Naive B cell (primary cell): ENCODE measurements around the gene CYP4A11. TPM values are rescaled to one million over a fixed set of nuclear protein-coding genes. Genes with fewer than 3 reads are reported as not detected.
"Not testable (repeated sequence)": the region's sequence is repeated elsewhere in the genome, so short reads cannot be mapped to it uniquely, and the experiment has no call there.

ENCODE experiments used
- ATAC-seq, 2 donors: fragments of 150-1000 bp; cut with Tn5 transposase; 2 replicates each; pipeline ENCODE4 v1.10.0; 2021; ENCODE audit warnings: low read depth in 2 of 2, mild to moderate bottlenecking in 2 of 2, moderate library complexity in 2 of 2
- DNase-seq: peaks from one replicate; pipeline ENCODE4 v3.0.0; 2022
- H3K27ac Mint-ChIP-seq, 6 donors: one replicate each; pipeline ENCODE4 v1.8.0; 2020 to 2022; ENCODE audit warnings: mild to moderate bottlenecking in 6 of 6, mixed read lengths in 6 of 6, moderate library complexity in 5 of 6, inconsistent platforms in 2 of 6
- H3K27me3 Mint-ChIP-seq, 3 donors: one replicate each; pipeline ENCODE4 v1.8.0; 2021 to 2022; ENCODE audit warnings: mixed read lengths in 3 of 3, mild to moderate bottlenecking in 1 of 3
- H3K36me3 Mint-ChIP-seq, 2 donors: one replicate each; pipeline ENCODE4 v1.8.0; 2020 to 2022; ENCODE audit warnings: mixed read lengths in 2 of 2, inconsistent platforms in 1 of 2, mild to moderate bottlenecking in 1 of 2
- H3K4me1 Mint-ChIP-seq, 3 donors: one replicate each; pipeline ENCODE4 v1.8.0; 2020 to 2022; ENCODE audit warnings: mixed read lengths in 3 of 3, inconsistent platforms in 1 of 3, mild to moderate bottlenecking in 1 of 3, moderate library complexity in 1 of 3
- H3K4me3 Mint-ChIP-seq, 8 donors: one replicate each; pipeline ENCODE4 v1.8.0; 2020 to 2022; ENCODE audit warnings: mild to moderate bottlenecking in 8 of 8, mixed read lengths in 8 of 8, moderate library complexity in 8 of 8, inconsistent platforms in 2 of 8
- H3K9me3 Mint-ChIP-seq, 7 donors: one replicate each; pipeline ENCODE4 v1.8.0; 2020 to 2022; ENCODE audit warnings: mixed read lengths in 7 of 7, mild to moderate bottlenecking in 5 of 7, inconsistent platforms in 2 of 7, moderate library complexity in 1 of 7
- polyA plus RNA-seq, 6 donors: library from polyadenylated mRNA; unstranded; fragments of 300-500 nt; fragmentation: Illumina TruSeq; gene quantifications; one replicate each; pipeline ENCODE4 v1.2.3, GENCODE V29; 2021; ENCODE audit warnings: low read depth in 6 of 6

CYP4A11 gene, protein sequence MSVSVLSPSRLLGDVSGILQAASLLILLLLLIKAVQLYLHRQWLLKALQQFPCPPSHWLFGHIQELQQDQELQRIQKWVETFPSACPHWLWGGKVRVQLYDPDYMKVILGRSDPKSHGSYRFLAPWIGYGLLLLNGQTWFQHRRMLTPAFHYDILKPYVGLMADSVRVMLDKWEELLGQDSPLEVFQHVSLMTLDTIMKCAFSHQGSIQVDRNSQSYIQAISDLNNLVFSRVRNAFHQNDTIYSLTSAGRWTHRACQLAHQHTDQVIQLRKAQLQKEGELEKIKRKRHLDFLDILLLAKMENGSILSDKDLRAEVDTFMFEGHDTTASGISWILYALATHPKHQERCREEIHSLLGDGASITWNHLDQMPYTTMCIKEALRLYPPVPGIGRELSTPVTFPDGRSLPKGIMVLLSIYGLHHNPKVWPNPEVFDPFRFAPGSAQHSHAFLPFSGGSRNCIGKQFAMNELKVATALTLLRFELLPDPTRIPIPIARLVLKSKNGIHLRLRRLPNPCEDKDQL
- polyA plus RNA-seq, result not detected

DNA sequence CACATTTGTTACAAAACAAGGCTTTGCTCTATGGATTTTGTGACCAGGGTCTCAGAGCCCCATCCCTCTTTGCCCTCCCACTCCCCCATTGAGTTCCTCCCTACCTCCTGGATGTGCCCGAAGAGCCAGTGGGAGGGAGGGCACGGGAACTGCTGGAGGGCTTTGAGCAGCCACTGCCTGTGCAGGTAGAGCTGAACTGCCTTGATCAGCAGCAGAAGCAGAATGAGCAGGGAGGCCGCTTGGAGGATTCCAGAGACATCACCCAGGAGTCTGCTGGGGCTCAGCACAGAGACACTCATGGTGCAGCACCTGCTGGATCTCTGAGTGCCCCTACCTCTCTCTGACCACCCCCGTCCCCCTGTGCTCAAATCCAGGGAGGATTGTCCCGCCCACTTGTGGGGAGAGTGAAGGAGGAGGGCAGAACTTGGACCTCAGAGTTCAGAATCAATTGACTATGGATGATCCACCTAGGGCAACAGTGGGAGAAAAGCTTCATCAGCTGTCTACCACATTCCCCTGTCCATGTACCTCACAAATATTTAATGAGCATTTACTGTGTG, at the start of gene CYP4A11:
CYP4A11 (minus strand) TSS at position 342 of the 560 bp plus-strand sequence; CDS start at position 299, 43 bp downstream.
- no peaks in the 10 kb centered on the region for H3K36me3 Mint-ChIP-seq
- no peak within 1 kb of the TSS for H3K27ac Mint-ChIP-seq

DNA sequence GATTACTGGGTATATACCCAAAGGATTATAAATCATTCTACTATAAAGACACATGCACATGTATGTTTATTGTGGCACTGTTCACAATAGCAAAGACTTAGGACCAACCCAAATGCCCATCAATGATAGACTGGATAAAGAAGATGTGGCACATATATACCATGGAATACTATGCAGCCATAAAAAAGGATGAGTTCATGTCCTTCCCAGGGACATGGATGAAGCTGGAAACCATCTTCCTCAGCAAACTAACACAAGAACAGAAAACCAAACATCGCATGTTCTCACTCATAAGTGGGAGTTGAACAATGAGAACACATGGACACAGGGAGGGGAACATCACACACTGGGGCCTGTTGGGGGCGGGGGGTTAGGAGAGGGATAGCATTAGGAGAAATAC, 49.3 kb upstream of the CYP4A11 start:
- DNase-seq, H3K4me3 Mint-ChIP-seq, H3K27ac Mint-ChIP-seq, ATAC-seq, H3K36me3 Mint-ChIP-seq, H3K4me1 Mint-ChIP-seq: not testable (repeated sequence)
- peaks cover 3 to 14% (median 4%) of the 10 kb centered on the region in 7 donors for H3K9me3 Mint-ChIP-seq
- peaks cover 0 to 15% (median 6%) of the 10 kb centered on the region in 3 donors for H3K27me3 Mint-ChIP-seq

More for the DNA sequence above, at the start of gene CYP4A11:
- no peak for ATAC-seq
- H3K4me3 Mint-ChIP-seq, result no peak within 1 kb of the TSS
- H3K4me1 Mint-ChIP-seq, result no peaks in the 10 kb centered on the region
- peaks cover 3 to 16% (median 15%) of the 10 kb centered on the region in 3 donors for H3K27me3 Mint-ChIP-seq
- peaks cover 0 to 12% (median 4%) of the 10 kb centered on the region in 7 donors for H3K9me3 Mint-ChIP-seq
- no peak for DNase-seq

DNA sequence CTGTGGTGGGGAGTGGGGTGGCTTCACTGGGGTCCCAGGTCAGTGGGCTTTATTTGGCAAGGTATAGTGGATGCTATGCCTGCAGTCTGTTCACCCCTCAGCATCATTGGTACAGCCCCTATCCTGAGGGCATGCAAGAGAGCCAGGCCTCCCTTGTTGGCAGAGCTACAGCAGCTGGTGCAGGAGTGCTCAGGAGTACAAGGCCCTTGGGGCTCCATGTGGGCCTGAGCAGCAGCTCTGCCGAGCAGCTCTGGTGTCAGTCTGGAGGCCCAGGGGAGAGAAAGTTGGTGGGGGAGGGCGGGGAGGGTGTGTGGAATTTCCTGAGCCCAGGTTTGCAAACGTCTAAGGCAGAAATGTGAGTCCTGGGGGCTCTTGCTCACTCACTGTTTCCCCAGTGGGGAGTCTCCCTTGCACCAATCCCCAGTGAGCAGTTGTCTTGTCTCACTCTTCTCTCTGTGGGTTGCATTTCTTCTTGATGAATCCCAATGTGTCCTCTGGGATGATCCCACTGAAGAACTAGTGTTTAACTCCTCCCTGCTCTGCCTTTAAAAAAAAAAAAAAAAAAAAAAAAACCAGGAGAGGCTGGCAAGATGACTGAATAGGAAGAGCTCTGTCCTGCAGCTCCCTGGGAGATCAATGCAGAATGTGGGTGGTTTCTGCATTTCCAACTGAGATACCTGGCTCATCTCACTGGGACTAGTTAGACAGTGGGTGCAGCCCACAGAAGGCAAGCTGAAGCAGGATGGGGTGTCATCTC, 42.7 kb upstream of the CYP4A11 start:
- no peak for ATAC-seq
- Mint-ChIP-seq H3K27me3 (peaks cover 12 to 36% (median 19%) of the 10 kb centered on the region in 3 donors), H3K4me1 (no peaks in the 10 kb centered on the region), H3K27ac (no peak overlapping the region), H3K36me3 (no peaks in the 10 kb centered on the region), H3K4me3 (no peak overlapping the region), H3K9me3 (peaks cover 0 to 25% (median 11%) of the 10 kb centered on the region in 7 donors)
- DNase-seq, result no peak

DNA sequence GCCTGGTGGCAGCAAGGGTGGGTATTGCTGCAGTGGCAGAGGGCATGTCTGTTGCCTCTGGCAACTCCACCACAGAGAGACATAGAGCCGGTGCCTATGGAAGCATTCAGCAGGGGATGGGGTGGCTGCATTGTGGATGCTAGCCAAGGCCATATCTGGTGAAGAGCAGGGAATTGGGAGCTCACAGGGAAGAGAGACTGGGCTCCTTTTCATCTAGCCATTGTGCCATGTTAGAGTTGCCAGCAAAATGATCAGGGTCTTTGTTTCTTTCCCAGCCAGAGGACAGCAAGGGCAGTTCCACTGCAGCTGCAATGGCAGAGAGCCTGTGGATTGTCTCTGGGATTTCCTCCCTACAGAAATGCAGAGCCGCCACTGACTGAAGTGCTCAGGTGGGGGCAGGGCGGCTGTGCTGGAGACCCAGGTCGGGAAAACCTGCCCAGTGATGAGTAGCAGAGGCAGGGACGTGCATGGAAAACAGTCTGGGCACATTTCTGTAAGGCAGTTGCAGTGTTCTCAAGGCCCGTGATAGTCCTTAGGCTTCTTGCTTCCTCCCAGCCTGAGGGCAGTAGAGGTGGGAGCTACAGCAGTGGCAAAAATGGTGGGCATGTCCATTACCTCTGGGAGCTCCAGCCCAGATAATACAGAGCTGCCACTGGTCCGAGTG, 42.0 kb upstream of the CYP4A11 start:
- peaks cover 12 to 36% (median 19%) of the 10 kb centered on the region in 3 donors for H3K27me3 Mint-ChIP-seq
- no peak overlapping the region for H3K4me3 Mint-ChIP-seq
- peaks cover 0 to 6% of the 10 kb centered on the region in 2 donors for H3K36me3 Mint-ChIP-seq
- no peak for DNase-seq
- no peak overlapping the region for H3K27ac Mint-ChIP-seq
- peaks cover 0 to 26% (median 17%) of the 10 kb centered on the region in 7 donors for H3K9me3 Mint-ChIP-seq
- ATAC-seq, result no peak
- no peaks in the 10 kb centered on the region for H3K4me1 Mint-ChIP-seq

DNA sequence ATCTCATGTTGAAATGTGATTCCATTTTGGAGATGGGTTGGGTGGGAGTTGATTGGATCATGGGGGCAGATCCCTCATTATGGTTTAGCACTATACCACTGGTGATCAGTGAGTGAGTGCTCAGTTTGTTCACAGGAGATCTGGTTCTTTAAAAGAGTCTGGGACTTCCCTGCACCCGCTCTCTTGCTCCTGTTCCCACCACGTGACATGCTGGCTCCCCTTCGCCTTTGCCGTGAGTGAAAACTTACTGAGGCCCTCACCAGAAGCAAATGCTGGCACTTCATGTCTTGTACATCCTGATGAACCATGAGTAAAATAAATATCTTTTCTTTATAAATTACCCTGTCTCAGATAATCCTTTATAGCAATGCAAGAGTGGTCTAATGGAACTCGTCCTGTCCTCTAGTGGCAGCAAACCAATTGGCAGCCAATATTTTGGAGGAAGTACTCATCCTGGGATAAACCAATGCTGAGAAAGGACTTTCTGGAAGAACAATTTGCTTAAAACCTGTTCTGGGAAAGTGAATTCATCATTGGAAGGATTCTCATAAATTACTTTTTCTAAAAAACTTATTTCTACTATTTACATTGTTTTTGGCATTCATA, 27.8 kb upstream of the CYP4A11 start:
- Mint-ChIP-seq H3K27me3 (peaks cover 17 to 32% (median 19%) of the 10 kb centered on the region in 3 donors), H3K36me3 (no peaks in the 10 kb centered on the region), H3K4me3 (no peak overlapping the region), H3K27ac (no peak overlapping the region), H3K4me1 (no peaks in the 10 kb centered on the region), H3K9me3 (peaks cover 0 to 10% (median 6%) of the 10 kb centered on the region in 7 donors)
- DNase-seq (no peak), ATAC-seq (no peak)

DNA sequence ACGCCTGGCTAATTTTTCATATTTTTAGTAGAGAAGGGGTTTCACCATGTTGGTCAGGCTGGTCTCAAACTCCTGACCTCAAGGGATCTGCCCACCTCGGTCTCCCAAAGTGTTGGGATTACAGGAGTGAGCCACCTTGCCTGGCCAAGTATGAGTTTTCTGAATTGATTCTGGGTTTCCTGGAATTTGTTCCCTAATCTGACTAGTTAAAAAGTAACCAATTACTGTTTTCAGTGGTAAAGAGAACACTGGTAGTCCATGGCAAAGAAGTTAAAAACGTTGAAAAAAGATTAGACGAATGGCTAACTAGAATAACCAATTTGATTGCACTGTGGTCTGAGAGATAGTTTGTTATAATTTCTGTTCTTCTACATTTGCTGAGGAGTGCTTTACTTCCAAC, 21.0 kb upstream of the CYP4A11 start:
- H3K4me3 Mint-ChIP-seq, H3K27ac Mint-ChIP-seq, H3K9me3 Mint-ChIP-seq, H3K4me1 Mint-ChIP-seq, DNase-seq, ATAC-seq, H3K36me3 Mint-ChIP-seq: not testable (repeated sequence)
- peaks cover 8 to 12% (median 11%) of the 10 kb centered on the region in 3 donors for H3K27me3 Mint-ChIP-seq

DNA sequence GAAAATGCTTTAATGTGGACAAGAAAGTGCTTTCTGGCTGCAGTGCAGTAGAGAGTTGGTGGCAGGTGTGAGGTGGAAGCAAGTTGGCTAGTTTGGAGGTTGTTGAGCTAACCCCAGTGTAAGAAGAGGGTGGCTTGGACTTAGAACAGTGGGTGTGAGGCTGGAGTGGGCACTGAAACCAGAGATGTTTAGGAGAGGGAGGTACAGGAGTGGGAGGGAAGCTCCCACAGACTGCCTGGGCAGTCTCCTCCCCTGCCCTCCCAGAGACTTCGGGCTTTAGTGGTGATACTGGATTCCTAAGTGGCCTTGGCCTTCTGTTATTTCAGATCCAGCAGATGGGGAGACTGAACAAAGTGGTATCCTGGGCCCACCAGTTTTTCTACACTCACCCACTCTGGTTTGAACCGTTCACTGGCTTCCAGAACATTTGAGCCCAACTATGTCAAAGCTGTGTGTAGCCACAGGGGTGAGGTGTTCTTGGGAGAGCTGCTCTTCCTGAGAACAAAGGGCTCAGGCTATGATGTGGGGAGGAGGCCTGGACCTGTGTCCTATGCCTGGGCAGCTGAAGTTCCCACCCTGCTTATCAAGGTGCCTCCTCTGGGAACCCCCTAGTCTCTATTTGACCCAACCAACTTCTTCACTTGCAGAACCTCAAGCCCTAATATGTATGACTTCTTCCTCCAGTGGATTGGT, 19.9 kb upstream of the CYP4A11 start:
- Mint-ChIP-seq H3K27ac (no peak overlapping the region), H3K36me3 (no peaks in the 10 kb centered on the region), H3K4me1 (no peaks in the 10 kb centered on the region), H3K27me3 (peaks cover 8 to 10% (median 10%) of the 10 kb centered on the region in 3 donors), H3K9me3 (peaks cover 0 to 8% (median under 1%) of the 10 kb centered on the region in 7 donors), H3K4me3 (no peak overlapping the region)
- DNase-seq (no peak), ATAC-seq (no peak)

DNA sequence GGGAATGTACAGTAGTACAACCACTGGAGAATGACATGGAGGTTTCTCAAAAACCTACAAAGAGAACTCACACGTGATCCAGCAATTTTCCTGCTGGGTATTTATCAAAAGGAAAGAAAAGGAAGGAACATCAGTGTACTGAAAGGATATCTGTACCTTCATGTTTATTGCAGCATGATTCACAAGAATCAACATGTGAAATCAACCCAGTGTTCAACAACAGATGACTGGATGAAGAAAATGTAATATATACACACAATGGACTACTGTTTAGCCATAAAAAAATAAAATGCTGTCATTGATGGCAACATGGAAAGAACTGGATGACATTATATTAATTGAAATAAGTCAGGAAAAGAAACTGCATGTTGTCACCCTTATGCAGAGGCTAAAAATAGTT, 19.0 kb upstream of the CYP4A11 start:
- no peak for DNase-seq
- H3K4me1 Mint-ChIP-seq, result no peaks in the 10 kb centered on the region
- H3K27me3 Mint-ChIP-seq, result peaks cover 6 to 10% (median 7%) of the 10 kb centered on the region in 3 donors
- no peak overlapping the region for H3K4me3 Mint-ChIP-seq
- H3K27ac Mint-ChIP-seq, result no peak overlapping the region
- H3K9me3 Mint-ChIP-seq, result peaks cover 0 to 6% (median 0%) of the 10 kb centered on the region in 7 donors
- no peaks in the 10 kb centered on the region for H3K36me3 Mint-ChIP-seq
- no peak for ATAC-seq

DNA sequence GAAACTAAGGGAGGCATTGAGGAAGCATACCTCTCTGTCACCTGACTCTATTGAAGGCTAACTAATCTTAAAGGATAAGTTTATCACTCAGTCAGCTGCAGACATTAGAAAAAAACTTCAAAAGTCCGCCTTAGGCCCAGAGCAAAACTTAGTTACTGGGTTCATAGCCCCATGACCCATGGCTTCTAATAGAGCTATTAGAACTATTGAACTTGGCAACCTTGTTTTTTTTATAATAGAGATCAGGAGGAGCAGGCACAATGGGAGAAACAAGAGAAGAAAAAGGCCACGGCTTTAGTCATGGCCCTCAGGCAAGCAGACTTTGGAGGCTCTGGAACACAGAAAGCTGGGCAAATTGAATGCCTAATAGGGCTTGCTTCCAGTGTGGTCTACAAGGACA, 13.8 kb upstream of the CYP4A11 start:
- DNase-seq, result not testable (repeated sequence)

DNA sequence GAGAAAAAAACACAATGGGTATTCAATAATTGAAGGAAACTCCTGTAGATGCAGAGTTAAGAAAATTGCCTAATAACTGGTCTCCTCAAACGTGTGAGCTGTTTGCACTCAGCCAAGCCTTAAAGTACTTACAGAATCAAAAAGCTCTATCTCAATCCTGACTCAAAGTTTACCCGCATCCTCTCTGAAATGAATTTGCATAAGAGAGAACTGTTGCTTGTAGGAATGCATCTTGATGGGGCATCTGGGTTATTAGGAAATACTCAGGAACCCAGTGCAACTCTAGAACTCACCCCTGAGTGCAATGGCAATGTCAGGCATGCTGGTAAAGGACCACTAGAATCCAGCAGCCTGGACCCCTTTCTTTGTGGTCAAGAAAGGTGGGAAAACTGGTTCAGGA, 12.6 kb upstream of the CYP4A11 start:
- not testable (repeated sequence) for H3K4me1 Mint-ChIP-seq, H3K9me3 Mint-ChIP-seq, DNase-seq, H3K36me3 Mint-ChIP-seq, H3K4me3 Mint-ChIP-seq, ATAC-seq, H3K27ac Mint-ChIP-seq
- peaks cover 8 to 16% (median 15%) of the 10 kb centered on the region in 3 donors for H3K27me3 Mint-ChIP-seq

More for the DNA sequence above, 13.8 kb upstream of the CYP4A11 start:
- H3K9me3 Mint-ChIP-seq, H3K4me1 Mint-ChIP-seq, H3K27ac Mint-ChIP-seq, H3K4me3 Mint-ChIP-seq, H3K36me3 Mint-ChIP-seq, ATAC-seq: not testable (repeated sequence)
- peaks cover 8 to 16% (median 15%) of the 10 kb centered on the region in 3 donors for H3K27me3 Mint-ChIP-seq

DNA sequence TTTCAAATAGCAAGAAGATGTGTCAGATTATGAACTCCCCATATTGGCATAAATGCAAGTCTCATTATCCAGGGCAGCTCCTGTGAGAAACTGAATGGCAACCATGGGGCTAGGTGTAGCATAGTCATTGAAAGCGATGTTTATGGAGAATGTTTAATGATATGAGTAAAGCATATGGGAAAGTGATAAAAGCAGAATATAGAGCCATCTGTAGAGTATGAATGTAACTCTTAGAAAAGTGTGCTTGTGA, 8.1 kb upstream of the CYP4A11 start:
- peaks cover 3 to 17% (median 7%) of the 10 kb centered on the region in 3 donors for H3K27me3 Mint-ChIP-seq
- not testable (repeated sequence) for H3K4me3 Mint-ChIP-seq, H3K4me1 Mint-ChIP-seq, H3K36me3 Mint-ChIP-seq, H3K27ac Mint-ChIP-seq, ATAC-seq, H3K9me3 Mint-ChIP-seq, DNase-seq

DNA sequence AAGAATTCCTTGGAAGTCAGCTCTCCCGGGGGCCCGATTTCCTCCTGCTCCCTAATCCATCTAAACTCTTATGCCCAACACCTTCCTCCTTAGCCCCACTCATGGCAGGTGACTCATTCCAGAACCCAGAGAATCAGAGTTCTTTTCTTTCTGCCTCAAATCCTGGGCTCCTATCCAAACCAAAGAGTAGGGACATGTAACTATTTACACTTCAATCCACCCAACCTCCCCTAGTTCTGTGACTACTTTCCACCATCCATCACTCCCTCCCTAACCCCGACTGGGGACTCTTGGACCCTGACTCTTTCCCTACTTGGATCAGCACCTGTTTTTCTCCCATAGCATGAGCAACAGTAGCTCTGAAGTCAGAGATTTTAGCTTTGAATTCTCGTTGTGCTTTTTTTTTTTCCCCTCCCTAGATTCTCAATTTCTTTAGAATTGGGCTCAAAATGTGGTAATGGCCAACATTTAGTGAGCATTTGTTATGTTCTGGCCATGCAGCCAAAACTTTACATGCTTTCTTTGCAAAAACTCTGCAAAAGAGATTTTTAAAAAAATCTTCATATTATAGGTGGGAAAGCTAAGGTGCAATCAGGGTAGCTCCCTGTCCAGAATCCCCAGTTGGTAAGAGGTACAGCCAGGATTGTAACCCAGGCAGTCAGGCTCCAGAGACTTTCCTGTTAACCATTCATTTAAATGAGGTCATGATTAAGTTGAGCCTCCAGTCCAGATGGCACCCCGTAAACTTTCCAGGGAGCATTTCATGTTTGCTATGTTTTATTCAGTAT, 7.5 kb upstream of the CYP4A11 start:
- Mint-ChIP-seq H3K36me3 (no peaks in the 10 kb centered on the region), H3K4me3 (no peak overlapping the region), H3K27me3 (peaks cover 3 to 17% (median 7%) of the 10 kb centered on the region in 3 donors), H3K27ac (no peak overlapping the region), H3K9me3 (peaks cover 0 to 9% (median 0%) of the 10 kb centered on the region in 7 donors), H3K4me1 (no peaks in the 10 kb centered on the region)
- DNase-seq (no peak), ATAC-seq (no peak)
